Panc1 (cell line): Measurements from ENCODE around the gene MAPKAPK3. TPM values are rescaled to one million over a fixed set of nuclear protein-coding genes. Genes with fewer than 3 reads are reported as not detected.

ENCODE experiments used
- ATAC-seq: fragments of 200-7000 bp; cut with Tn5 transposase; 2 replicates; pipeline ENCODE4 v1.9.1; 2020; ENCODE audit warnings: mild to moderate bottlenecking, moderate library complexity
- BruUV-seq: library from RNA; stranded (reverse); fragments of 400-500 nt; replicated peaks from 2 replicates; lab custom pipeline; 2021; lab: Mats Ljungman, UMichigan
- CTCF ChIA-PET: fragments of 300-600 bp; sonication (Branson Sonifier 250); formaldehyde crosslinking; loops from one replicate; lab custom pipeline; 2022; ENCODE audit warnings: antibody characterized with exemption; lab: Charles Lee
- POLR2A ChIA-PET: fragments of 300-600 bp; sonication (Branson Sonifier 250); formaldehyde crosslinking; loops from one replicate; lab custom pipeline; 2022; ENCODE audit warnings: antibody characterized with exemption; lab: Charles Lee
- DNase-seq: peaks from one replicate; pipeline ENCODE4 v3.0.0-alpha.2; 2010; ENCODE audit warnings: low read depth, low spot score
- H3K27ac ChIP-seq: 2 replicates; pipeline ENCODE4 v1.5.1; 2011; ENCODE audit warnings: mild to moderate bottlenecking, low read length, inconsistent platforms
- H3K27me3 ChIP-seq: fragments of 200-500 bp; sonication (Bioruptor generic); 2 replicates; pipeline ENCODE4 v1.6.0; 2014; ENCODE audit warnings: low read length, inconsistent platforms; ENCODE audit not compliant: control insufficient read depth, insufficient read depth
- H3K36me3 ChIP-seq: fragments of 200-500 bp; sonication (Bioruptor generic); 2 replicates; pipeline ENCODE4 v1.5.1; 2014; ENCODE audit warnings: inconsistent platforms, mild to moderate bottlenecking, low read length, moderate library complexity; ENCODE audit not compliant: control insufficient read depth, insufficient read depth
- H3K4me1 ChIP-seq: 2 replicates; pipeline ENCODE4 v1.5.1; 2011; ENCODE audit warnings: inconsistent platforms, mild to moderate bottlenecking, low read length, moderate library complexity; ENCODE audit not compliant: control insufficient read depth, insufficient read depth
- H3K4me3 ChIP-seq, 2 experiments: 2 replicates each; pipeline ENCODE4 v1.5.1; 2011 to 2012; ENCODE audit warnings: low read depth in 2 of 2, low read length in 2 of 2, mild to moderate bottlenecking in 2 of 2, inconsistent platforms in 1 of 2, moderate library complexity in 1 of 2
- H3K9me3 ChIP-seq: fragments of 200-500 bp; sonication (Bioruptor generic); 2 replicates; pipeline ENCODE4 v1.5.1; 2014; ENCODE audit warnings: low read depth, mild to moderate bottlenecking, inconsistent platforms, low read length, moderate library complexity; ENCODE audit not compliant: control insufficient read depth, insufficient read depth
- POLR2AphosphoS5 ChIP-seq: IDR thresholded peaks from 2 replicates; pipeline ENCODE4 v1.6.1; 2012; ENCODE audit warnings: mild to moderate bottlenecking, low read depth, low read length, moderate library complexity
- SIN3A ChIP-seq: IDR thresholded peaks from 2 replicates; pipeline ENCODE4 v1.6.1; 2012; ENCODE audit warnings: low read depth, mild to moderate bottlenecking, low read length, moderate library complexity, borderline replicate concordance; ENCODE audit not compliant: insufficient read depth
- TCF7L2 ChIP-seq: IDR thresholded peaks from 2 replicates; pipeline ENCODE4 v1.6.1; 2011; ENCODE audit warnings: mild to moderate bottlenecking, low read depth, low read length, inconsistent platforms
- in situ Hi-C: cut with HindIII; loops from 2 replicates; pipeline ENCODE4 v1.10.0; 2016; ENCODE audit warnings: low sequenced_read_pairs, low pct_unique_long_range_greater_than_20kb
- intact Hi-C: fragments of 100-400 bp; cut with micrococcal nuclease; formaldehyde crosslinking; loops from one replicate; pipeline ENCODE4 v1.10.0; 2022; ENCODE audit not compliant: unreplicated experiment
- total RNA-seq: library from RNA; stranded (reverse); gene quantifications from one replicate; pipeline ENCODE4 v1.2.1, GENCODE V29; 2021; ENCODE audit not compliant: unreplicated experiment
- TF ChIP-seq, protein P1 (sequence below), 2 experiments: IDR thresholded peaks; 2 replicates each; pipeline ENCODE4 v1.6.1; 2011 to 2012; ENCODE audit warnings: low read depth in 2 of 2, control low read depth in 1 of 2, low read length in 1 of 2, mild to moderate bottlenecking in 1 of 2, moderate library complexity in 1 of 2; ENCODE audit not compliant: insufficient read depth in 1 of 2
- TF ChIP-seq, protein P2 (sequence below): fragments of 450-650 bp; IDR thresholded peaks from 2 replicates; pipeline ENCODE4 v1.5.1; 2017; ENCODE audit warnings: mild to moderate bottlenecking

The MAPKAPK3 gene
- total RNA-seq, 1 experiment from 2014 or later = 14.8 TPM

DNA sequence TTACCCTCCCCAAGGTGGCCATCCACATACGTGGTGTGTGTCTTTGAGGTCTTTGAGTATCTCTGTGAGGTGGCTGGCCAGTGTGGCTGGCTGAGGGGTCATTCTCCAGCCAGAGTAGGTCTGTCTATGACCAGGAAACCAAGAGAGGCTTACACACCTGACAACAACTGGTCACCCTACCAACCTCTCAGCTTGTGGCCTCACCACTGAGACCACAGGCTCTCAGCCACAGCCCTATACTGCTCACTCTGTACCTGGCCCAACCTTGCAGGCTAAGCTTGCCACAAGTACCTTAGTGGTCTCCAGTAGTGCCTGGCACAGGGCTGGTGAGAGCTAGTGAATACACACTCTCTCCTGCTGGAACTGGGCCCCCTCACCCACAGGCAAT, 42.5 kb upstream of the MAPKAPK3 start:
- Histone ChIP-seq H3K4me1 (no peaks in the 10 kb centered on the region), H3K27me3 (no peaks in the 10 kb centered on the region), H3K4me3 (no peak overlapping the region), H3K36me3 (peaks cover 3% of the 10 kb centered on the region; the same call in 1 of the 2 replicates), H3K27ac (no peak overlapping the region), H3K9me3 (no peaks in the 10 kb centered on the region)
- TF ChIP-seq, protein P1, sequence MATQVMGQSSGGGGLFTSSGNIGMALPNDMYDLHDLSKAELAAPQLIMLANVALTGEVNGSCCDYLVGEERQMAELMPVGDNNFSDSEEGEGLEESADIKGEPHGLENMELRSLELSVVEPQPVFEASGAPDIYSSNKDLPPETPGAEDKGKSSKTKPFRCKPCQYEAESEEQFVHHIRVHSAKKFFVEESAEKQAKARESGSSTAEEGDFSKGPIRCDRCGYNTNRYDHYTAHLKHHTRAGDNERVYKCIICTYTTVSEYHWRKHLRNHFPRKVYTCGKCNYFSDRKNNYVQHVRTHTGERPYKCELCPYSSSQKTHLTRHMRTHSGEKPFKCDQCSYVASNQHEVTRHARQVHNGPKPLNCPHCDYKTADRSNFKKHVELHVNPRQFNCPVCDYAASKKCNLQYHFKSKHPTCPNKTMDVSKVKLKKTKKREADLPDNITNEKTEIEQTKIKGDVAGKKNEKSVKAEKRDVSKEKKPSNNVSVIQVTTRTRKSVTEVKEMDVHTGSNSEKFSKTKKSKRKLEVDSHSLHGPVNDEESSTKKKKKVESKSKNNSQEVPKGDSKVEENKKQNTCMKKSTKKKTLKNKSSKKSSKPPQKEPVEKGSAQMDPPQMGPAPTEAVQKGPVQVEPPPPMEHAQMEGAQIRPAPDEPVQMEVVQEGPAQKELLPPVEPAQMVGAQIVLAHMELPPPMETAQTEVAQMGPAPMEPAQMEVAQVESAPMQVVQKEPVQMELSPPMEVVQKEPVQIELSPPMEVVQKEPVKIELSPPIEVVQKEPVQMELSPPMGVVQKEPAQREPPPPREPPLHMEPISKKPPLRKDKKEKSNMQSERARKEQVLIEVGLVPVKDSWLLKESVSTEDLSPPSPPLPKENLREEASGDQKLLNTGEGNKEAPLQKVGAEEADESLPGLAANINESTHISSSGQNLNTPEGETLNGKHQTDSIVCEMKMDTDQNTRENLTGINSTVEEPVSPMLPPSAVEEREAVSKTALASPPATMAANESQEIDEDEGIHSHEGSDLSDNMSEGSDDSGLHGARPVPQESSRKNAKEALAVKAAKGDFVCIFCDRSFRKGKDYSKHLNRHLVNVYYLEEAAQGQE (IDR thresholded peaks at IDR 0.05; ENCODE audit: insufficient read depth in 1 of 2, low read depth in 2 of 2, low read length in 1 of 2) = no peak
- TF ChIP-seq TCF7L2 = no peak
- TF ChIP-seq, protein P2, sequence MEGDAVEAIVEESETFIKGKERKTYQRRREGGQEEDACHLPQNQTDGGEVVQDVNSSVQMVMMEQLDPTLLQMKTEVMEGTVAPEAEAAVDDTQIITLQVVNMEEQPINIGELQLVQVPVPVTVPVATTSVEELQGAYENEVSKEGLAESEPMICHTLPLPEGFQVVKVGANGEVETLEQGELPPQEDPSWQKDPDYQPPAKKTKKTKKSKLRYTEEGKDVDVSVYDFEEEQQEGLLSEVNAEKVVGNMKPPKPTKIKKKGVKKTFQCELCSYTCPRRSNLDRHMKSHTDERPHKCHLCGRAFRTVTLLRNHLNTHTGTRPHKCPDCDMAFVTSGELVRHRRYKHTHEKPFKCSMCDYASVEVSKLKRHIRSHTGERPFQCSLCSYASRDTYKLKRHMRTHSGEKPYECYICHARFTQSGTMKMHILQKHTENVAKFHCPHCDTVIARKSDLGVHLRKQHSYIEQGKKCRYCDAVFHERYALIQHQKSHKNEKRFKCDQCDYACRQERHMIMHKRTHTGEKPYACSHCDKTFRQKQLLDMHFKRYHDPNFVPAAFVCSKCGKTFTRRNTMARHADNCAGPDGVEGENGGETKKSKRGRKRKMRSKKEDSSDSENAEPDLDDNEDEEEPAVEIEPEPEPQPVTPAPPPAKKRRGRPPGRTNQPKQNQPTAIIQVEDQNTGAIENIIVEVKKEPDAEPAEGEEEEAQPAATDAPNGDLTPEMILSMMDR = no peak
- TF ChIP-seq SIN3A = no peak
- TF ChIP-seq POLR2AphosphoS5 = no peak
- intact Hi-C loops (no loop called here), in situ Hi-C loops (no loop called here)
- DNase-seq = no peak
- ChIA-PET CTCF (no interaction called here), POLR2A (no interaction called here)
- no peak for ATAC-seq
- no TSS peak for BruUV-seq

DNA sequence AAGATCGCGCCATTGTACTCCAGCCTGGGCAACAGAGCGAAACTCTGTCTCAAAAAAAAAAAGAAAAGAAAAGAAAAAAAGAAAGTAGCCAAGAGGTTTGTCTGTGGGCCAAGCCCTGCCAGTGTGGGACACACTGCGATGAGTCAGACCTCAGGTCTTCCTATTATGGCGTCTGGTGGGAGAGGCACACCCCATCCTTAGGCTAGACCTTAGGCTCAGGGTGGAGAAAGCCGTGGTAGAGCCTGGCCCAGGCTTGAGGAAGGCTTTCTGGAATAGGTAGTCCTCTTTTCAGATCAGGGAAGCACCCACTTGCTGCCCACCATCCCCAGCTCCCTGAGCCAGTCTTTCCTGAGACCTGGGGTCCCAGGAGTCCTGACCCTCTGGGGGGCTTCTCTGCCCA, 41.6 kb upstream of the MAPKAPK3 start:
- H3K36me3 ChIP-seq = no peaks in the 10 kb centered on the region
- ChIA-PET POLR2A (no interaction called here), CTCF (no interaction called here)
- no peaks in the 10 kb centered on the region for H3K27me3 ChIP-seq
- BruUV-seq = no TSS peak
- H3K4me3 ChIP-seq = no peak overlapping the region
- no peak for ATAC-seq
- TF ChIP-seq SIN3A (no peak), POLR2AphosphoS5 (no peak), TCF7L2 (no peak)
- TF ChIP-seq, protein P1 (IDR thresholded peaks at IDR 0.05; ENCODE audit: insufficient read depth in 1 of 2, low read depth in 2 of 2, low read length in 1 of 2) = no peak
- TF ChIP-seq, protein P2 = no peak
- H3K4me1 ChIP-seq = no peaks in the 10 kb centered on the region
- in situ Hi-C loops = no loop called here
- H3K9me3 ChIP-seq = no peaks in the 10 kb centered on the region
- intact Hi-C loops = no loop called here
- DNase-seq = no peak
- no peak overlapping the region for H3K27ac ChIP-seq
